ENCODE results near the gene PCDHA7. TPM values are rescaled to one million over a fixed set of nuclear protein-coding genes. Genes with fewer than 3 reads are reported as not detected.

PCDHA7 gene
- total RNA-seq, 4 donors from 2014 or later = 0.12 to 1.4 (median 0.86) TPM

- TF ChIP-seq, protein P1, sequence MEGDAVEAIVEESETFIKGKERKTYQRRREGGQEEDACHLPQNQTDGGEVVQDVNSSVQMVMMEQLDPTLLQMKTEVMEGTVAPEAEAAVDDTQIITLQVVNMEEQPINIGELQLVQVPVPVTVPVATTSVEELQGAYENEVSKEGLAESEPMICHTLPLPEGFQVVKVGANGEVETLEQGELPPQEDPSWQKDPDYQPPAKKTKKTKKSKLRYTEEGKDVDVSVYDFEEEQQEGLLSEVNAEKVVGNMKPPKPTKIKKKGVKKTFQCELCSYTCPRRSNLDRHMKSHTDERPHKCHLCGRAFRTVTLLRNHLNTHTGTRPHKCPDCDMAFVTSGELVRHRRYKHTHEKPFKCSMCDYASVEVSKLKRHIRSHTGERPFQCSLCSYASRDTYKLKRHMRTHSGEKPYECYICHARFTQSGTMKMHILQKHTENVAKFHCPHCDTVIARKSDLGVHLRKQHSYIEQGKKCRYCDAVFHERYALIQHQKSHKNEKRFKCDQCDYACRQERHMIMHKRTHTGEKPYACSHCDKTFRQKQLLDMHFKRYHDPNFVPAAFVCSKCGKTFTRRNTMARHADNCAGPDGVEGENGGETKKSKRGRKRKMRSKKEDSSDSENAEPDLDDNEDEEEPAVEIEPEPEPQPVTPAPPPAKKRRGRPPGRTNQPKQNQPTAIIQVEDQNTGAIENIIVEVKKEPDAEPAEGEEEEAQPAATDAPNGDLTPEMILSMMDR (IDR thresholded peaks at IDR 0.05) = no peak
Measured at GRCh38 chr5:140857177-140857986, 23.3 kb downstream of the PCDHA7 start.

GRCh38 chr5:140857987-140858240 lies 23.8 kb downstream of the PCDHA7 start:
- TF ChIP-seq, protein P1 (IDR thresholded peaks at IDR 0.05) = no peak
- DNase-seq (ENCODE audit: low spot score) (no peak), ATAC-seq (ENCODE audit: low FRiP score) (no peak)

More at GRCh38 chr5:140857177-140857986, 23.3 kb downstream of the PCDHA7 start:
- ATAC-seq (ENCODE audit: low FRiP score) = no peak
- DNase-seq (ENCODE audit: low spot score) = no peak

DNA sequence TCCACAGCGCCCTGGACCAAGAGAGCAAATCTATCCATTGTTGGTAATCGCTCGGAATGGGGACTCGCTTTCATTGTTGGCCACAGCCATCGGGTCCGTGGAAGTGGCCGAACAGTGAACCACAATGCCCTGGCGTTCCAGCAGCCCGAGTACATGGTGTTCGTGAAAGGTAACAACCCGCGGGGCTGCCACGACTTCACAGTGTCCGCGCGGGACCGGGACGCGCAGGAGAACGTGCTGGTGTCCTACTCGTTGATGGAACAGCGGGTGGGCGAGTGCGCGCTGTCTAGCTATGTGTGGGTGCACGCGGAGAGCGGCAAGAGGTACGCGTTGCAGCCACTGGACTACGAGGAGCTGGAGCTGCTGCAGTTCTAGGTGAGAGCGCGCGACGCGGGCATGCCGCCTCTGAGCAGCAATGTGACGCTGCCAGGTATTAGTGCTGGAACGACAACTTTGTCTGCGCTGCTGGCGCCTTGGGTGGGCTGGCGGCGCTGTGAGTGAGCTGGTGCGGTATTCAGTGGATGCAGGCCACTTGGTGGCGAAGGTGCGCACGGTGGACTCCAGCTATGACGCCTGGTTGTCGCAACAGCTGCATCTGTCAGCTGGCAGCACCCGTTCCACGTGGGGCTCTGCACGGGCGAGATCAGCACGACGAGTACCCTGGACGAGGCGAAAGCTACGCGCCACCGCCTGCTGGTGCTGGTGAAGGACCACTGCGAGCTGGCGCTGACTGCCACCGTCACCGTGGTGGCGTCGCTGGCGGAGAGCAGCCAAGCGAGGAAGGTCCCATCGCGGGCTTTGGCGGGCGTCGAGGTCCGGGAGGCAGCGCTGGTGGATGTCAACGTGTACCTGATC lies 28.6 kb downstream of the PCDHA7 start:
- DNase-seq (ENCODE audit: low spot score) (no peak), ATAC-seq (ENCODE audit: low FRiP score) (no peak)
- TF ChIP-seq, protein P1 (IDR thresholded peaks at IDR 0.05) = no peak

GRCh38 chr5:140868721-140869554 lies 34.9 kb downstream of the PCDHA7 start, which contains the start of gene PCDHA11:
TSS of gene PCDHA11 (plus strand) at chr5:140868957. CDS start at chr5:140869104, 147 bp downstream.
- no peak for ATAC-seq (ENCODE audit: low FRiP score)
- DNase-seq (ENCODE audit: low spot score) = no peak
- TF ChIP-seq, protein P1 (IDR thresholded peaks at IDR 0.05) = no peak

GRCh38 chr5:140869555-140869886 lies 35.5 kb downstream of the PCDHA7 start:
- DNase-seq (ENCODE audit: low spot score) (no peak), ATAC-seq (ENCODE audit: low FRiP score) (no peak)
- TF ChIP-seq, protein P1 (IDR thresholded peaks at IDR 0.05) = no peak

- ATAC-seq (ENCODE audit: low FRiP score) (no peak), DNase-seq (ENCODE audit: low spot score) (no peak)
- TF ChIP-seq, protein P1 (IDR thresholded peaks at IDR 0.05) = no peak
Measured at GRCh38 chr5:140870221-140871201, 36.4 kb downstream of the PCDHA7 start.
